Neural progenitor cell (in vitro differentiated cells): ENCODE measurements around the gene KCNJ15.

Experiments used
- EZH2 ChIP-seq: fragments of 200-600 bp; sonication (generic); IDR thresholded peaks from 2 replicates; pipeline ENCODE4 v1.6.1; 2017; ENCODE audit warnings: antibody characterized with exemption, mild to moderate bottlenecking, moderate library complexity
- EZH2phosphoT487 ChIP-seq: fragments of 200-600 bp; sonication (generic); IDR thresholded peaks from 2 replicates; pipeline ENCODE4 v1.6.1; 2017; ENCODE audit warnings: antibody characterized with exemption
- TF ChIP-seq, protein P1 (sequence below): fragments of 200-600 bp; sonication (generic); IDR thresholded peaks from 2 replicates; pipeline ENCODE4 v1.5.1; 2017; ENCODE audit warnings: antibody characterized with exemption, mild to moderate bottlenecking

- TF ChIP-seq, protein P1, sequence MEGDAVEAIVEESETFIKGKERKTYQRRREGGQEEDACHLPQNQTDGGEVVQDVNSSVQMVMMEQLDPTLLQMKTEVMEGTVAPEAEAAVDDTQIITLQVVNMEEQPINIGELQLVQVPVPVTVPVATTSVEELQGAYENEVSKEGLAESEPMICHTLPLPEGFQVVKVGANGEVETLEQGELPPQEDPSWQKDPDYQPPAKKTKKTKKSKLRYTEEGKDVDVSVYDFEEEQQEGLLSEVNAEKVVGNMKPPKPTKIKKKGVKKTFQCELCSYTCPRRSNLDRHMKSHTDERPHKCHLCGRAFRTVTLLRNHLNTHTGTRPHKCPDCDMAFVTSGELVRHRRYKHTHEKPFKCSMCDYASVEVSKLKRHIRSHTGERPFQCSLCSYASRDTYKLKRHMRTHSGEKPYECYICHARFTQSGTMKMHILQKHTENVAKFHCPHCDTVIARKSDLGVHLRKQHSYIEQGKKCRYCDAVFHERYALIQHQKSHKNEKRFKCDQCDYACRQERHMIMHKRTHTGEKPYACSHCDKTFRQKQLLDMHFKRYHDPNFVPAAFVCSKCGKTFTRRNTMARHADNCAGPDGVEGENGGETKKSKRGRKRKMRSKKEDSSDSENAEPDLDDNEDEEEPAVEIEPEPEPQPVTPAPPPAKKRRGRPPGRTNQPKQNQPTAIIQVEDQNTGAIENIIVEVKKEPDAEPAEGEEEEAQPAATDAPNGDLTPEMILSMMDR, result no peak
- TF ChIP-seq EZH2 (no peak), EZH2phosphoT487 (no peak)
These were observed 84.8 kb downstream of the KCNJ15 start for GRCh38 chr21:38341546-38342012.
